NB4 (cell line): ENCODE results near the gene SHISA5.

Source experiments
- DNase-seq: peaks from one replicate; pipeline ENCODE4 v3.0.0; 2010; ENCODE audit warnings: low read depth
- H3K4me3 ChIP-seq: one replicate; pipeline ENCODE4 v1.5.1; 2011; ENCODE audit warnings: mild to moderate bottlenecking, low read depth, low read length, moderate library complexity
- CTCF ChIP-seq: IDR thresholded peaks from one replicate; pipeline ENCODE4 v1.5.1; 2012; ENCODE audit warnings: low read depth, low read length
- MAX ChIP-seq: IDR thresholded peaks from 2 replicates; pipeline ENCODE4 v1.6.1; 2011; ENCODE audit warnings: low read depth, low read length
- MYC ChIP-seq: IDR thresholded peaks from 2 replicates; pipeline ENCODE4 v1.6.1; 2011; ENCODE audit warnings: low read depth, low read length
- POLR2A ChIP-seq: IDR thresholded peaks from 2 replicates; pipeline ENCODE4 v1.6.1; 2011; ENCODE audit warnings: mild to moderate bottlenecking; ENCODE audit not compliant: insufficient read length; ENCODE audit errors: extremely low read depth

The SHISA5 gene

GRCh38 chr3:48426944-48427629 lies 76.9 kb downstream of the SHISA5 start:
- TF ChIP-seq POLR2A (no peak), MYC (no peak), MAX (no peak), CTCF (no peak)
- no peak for DNase-seq
- no peak overlapping the region for H3K4me3 ChIP-seq

GRCh38 chr3:48426401-48426909 lies 77.5 kb downstream of the SHISA5 start:
- H3K4me3 ChIP-seq, result no peak overlapping the region
- no peak for TF ChIP-seq CTCF
- DNase-seq, result no peak

GRCh38 chr3:48425281-48425812 lies 78.6 kb downstream of the SHISA5 start:
- TF ChIP-seq POLR2A, result no peak
- TF ChIP-seq MAX, result no peak
- no peak for TF ChIP-seq MYC
- TF ChIP-seq CTCF, result no peak
- DNase-seq, result no peak
- no peak overlapping the region for H3K4me3 ChIP-seq

GRCh38 chr3:48423883-48424695 lies 79.9 kb downstream of the SHISA5 start:
- DNase-seq, result no peak
- no peak overlapping the region for H3K4me3 ChIP-seq
- TF ChIP-seq POLR2A (no peak), MYC (no peak), CTCF (no peak), MAX (no peak)

- DNase-seq, result no peak
- TF ChIP-seq MYC (no peak), MAX (no peak), POLR2A (no peak), CTCF (no peak)
- no peak overlapping the region for H3K4me3 ChIP-seq
These were observed 80.6 kb downstream of the SHISA5 start for GRCh38 chr3:48423241-48423882.
